HG03469 (cell line): ENCODE results near the gene PPFIA4.

Experiments used
- ATAC-seq: cut with Tn5 transposase; IDR thresholded peaks from one replicate; pipeline ENCODE4 v1.9.1; 2021; ENCODE audit warnings: mild to moderate bottlenecking, moderate library complexity, moderate number of reproducible peaks; ENCODE audit not compliant: unreplicated experiment

Gene PPFIA4

GRCh38 chr1:203081465-203082230 lies 55.4 kb downstream of the PPFIA4 start:
- no peak for ATAC-seq

GRCh38 chr1:203082231-203082505 lies 55.9 kb downstream of the PPFIA4 start:
- ATAC-seq, result no peak

DNA sequence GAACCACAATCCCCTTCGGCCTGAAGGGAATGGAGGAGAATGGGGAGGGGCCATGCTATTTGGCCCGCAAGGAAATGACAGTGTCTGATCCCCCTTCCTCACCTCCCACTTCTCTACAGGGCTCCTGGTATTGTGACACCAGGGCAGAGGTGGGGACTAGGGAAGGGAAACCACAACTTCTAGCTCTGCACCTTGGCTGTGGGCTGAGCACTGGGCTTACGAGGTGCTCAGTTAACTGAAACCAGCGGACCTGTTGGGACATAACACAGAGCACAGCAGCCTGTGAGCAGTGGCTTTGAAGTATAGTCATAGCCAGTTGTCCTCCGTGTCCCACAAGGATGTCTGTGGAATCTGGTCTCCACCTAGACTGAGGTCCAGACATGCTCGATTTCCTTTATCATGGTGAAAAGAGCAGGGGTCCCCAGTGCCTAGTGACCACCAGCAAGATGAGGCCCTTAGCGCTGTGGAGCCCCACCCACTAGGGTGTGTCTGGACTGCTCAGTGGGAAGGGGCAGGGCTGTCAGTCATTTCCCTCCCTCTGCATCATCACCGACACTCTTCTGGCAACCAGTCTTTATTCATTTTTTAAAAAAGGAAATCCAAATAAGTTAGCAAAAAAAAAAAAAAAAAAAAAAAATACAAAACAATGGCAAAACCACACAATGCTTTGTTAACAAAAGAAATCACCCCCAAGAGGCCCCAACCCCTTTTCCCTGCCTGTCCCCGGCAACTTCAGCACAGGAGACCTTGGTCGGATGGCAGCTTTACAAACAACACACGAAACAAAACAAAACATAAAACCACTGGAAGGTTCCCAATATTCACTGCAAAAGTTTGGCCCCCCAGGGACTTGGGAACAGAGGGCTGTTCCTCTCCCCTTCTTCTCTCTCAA lies 56.5 kb downstream of the PPFIA4 start:
- no peak for ATAC-seq

GRCh38 chr1:203083463-203083921 lies 57.2 kb downstream of the PPFIA4 start:
- ATAC-seq, result no peak

- no peak for ATAC-seq
These were observed 58.6 kb downstream of the PPFIA4 start for GRCh38 chr1:203084588-203085527.

DNA sequence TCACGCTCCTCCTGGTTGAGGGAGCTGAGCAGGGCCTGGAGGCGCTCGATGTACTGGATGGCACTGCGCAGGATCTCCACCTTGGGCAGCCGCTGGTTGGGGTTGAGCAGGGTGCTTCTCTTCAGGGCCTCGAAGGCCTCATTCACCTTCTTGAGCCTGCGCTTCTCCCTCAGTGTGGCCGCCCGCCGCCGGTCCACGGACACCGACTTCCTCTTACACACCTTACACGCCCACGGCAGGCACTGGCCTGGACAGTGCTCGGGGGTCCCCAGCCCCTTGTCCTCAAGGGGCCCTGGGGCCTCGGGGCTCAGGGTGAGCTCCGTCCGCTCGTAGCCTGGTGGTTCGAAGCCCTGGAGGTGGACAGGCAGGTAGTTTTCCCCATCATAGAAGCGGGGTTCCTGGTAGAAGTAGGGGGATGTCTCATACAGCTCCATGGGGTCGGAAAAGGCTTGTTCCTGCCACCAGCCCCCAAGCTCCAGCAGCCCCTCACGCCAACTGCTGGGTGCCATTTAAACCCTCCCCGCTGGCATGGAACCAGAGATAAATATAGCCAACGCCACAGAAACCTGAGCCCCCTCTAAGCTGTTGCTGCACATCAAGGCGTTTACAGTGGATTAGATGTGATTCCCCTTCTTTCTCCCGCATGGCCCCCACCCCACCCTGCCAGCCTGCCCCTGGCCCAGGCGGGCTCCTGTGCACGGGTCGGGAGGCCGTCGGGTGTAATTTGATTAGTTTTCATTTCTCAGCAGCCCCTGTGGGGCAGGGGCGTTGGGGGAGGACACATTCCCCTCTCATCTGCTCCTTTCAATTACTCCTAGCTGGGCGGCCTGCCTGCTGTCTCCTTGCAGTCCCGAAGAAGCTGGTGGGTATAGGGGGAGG lies 59.5 kb downstream of the PPFIA4 start, which contains the start of gene MYOG:
MYOG (minus strand) TSS at position 485 of the 879 bp plus-strand sequence; CDS start at position 434, 51 bp downstream.
- ATAC-seq, result no peak

DNA sequence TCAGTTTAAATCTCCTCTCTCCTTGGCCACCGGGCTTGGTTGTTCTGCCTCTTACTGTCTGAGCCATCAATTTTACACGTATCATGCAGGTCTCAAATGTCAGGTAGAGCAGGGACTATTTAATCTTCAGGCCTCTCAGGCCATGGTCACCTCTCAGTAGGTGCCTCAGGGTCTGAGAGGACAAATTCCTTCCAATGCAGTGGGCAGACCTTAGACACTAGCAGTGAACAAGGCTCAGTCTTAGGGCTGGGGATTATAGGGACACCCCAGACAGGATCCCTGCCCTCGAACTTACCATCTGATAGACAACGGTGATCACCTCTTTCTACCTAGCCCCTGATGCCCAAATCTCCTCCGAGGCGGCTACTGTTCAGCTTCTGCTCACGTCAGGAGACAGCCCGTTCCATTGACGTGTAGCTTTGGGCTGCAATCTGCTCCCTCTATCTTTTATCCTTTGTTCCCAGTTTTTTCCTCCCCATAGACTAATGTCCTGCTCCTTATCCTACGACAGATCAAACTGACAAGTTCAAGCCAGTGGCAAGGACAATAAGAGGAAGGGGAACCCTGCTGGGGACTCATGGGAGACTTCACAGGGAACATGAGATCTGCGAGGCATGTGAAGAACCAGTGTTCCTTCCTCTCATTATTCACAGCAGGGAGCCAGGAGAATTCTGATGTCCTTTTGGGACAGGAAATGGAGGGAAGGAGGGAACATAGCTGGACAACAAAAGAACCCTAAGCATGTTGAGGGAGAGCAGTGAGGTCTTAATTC lies 60.9 kb downstream of the PPFIA4 start:
- ATAC-seq, result no peak

GRCh38 chr1:203088441-203088840 lies 62.1 kb downstream of the PPFIA4 start:
- ATAC-seq, result no peak

- ATAC-seq, result no peak
These were observed 62.8 kb downstream of the PPFIA4 start for GRCh38 chr1:203089001-203089650.

GRCh38 chr1:203089651-203090045 lies 63.4 kb downstream of the PPFIA4 start:
- no peak for ATAC-seq

- ATAC-seq, result no peak
These were observed 64.3 kb downstream of the PPFIA4 start for GRCh38 chr1:203090421-203091198.

GRCh38 chr1:203091199-203091477 lies 64.8 kb downstream of the PPFIA4 start:
- no peak for ATAC-seq

DNA sequence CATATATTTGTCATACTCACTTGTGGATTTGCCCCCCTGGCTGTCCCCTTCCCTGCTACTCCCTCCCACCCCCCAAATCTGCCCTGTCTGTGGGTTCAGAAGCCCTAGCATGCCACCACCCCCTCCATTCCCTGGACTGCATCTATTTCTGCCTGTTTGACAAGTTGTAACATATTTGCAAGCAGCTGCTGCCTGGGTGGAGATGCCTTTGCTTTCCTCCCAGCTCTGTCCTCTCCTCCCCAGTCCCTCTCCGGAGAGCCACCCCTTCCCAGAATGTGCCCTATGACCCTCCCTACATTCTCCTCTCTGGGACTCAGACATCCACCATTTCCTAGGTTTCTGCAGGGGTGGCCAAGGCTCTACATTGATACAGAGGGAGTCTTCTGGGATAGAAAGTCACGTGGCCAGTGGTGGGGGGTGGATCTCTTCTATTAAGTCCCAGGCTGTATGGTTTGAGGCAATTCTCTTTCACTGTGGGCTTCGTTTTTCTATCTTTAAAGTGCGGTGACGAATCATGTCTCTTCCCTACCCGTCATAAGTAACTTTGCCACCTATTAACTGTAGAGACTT lies 65.6 kb downstream of the PPFIA4 start:
- no peak for ATAC-seq

DNA sequence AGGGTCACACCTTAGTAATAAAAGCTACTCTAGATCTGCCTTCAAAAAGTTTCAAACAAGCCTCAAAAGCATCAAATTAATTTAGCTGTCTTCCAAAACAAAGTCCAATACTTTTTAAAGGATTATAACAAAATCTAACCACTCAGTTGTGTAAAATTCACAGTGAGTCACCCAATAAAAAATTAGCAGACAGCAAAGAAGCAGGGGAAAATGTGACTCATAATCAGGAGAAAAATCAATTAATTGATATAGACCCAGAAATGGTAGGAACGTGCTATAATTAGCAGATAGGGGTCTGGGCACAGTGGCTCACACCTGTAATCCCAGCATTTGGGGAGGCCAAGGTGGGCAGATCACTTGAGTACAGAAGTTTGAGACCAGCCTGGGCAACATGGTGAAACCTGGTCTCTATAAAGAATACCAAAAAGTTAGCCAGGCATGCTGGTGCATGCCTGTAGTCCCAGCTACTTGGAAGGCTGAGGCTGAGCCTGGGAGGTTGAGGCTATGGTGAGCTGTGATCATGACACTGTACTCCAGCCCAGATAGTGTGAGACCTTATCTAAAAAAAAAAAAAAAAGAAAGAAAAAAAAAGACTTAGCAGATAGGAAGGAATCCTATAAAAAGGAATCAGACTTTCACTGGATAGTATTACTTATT lies 67.6 kb downstream of the PPFIA4 start:
- ATAC-seq, result no peak

DNA sequence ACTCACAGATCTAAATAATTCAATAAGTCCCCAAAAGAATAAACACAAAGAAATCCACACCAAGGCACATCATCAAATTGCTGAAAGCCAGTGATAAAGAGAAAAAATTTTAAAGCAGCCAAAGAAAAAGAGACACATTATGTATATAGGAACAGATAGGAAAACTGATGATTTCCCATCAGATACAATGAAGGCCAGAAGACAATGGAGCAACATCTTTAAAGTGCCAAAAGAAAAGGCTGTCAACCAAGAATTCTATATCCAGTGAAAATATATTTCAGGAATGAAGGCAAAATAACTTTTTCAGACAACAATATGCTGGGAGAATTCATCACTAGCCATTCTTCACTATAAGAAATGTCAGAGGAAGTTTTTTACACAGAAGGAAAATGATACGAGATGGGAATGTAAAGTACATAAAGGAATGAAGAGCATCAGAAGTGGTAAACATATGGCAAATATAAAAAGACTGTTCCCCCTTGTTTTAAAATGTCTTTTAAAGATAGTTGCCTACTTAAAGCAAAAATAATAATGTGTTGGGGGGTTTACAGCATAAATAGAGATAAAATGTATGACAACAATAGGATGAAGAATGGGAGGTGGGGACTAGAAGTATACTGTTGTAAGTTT lies 68.9 kb downstream of the PPFIA4 start:
- no peak for ATAC-seq

- no peak for ATAC-seq
These were observed 70.3 kb downstream of the PPFIA4 start for GRCh38 chr1:203096566-203096965.

GRCh38 chr1:203097001-203097400 lies 70.7 kb downstream of the PPFIA4 start:
- no peak for ATAC-seq
